Stimulated activated CD8-positive, alpha-beta memory T cell treated with anti-CD3 and anti-CD28 coated beads, Interleukin-4, amount 100 ng/mL, for 48 hours (primary cell): Measurements from ENCODE around the gene HEG1.
"Not testable (repeated sequence)": the region's sequence is repeated elsewhere in the genome, so short reads cannot be mapped to it uniquely, and the experiment has no call there.

Experiments used
- DNase-seq: peaks from one replicate; pipeline ENCODE4 v3.0.0-alpha.2; 2020

The HEG1 gene

GRCh38 chr3:125055913-125056745, at the start of gene HEG1:
Gene HEG1 (minus strand): TSS chr3:125055997. CDS start chr3:125055890, 107 bp downstream.
- DNase-seq: peak; percentile 82

- no peak for DNase-seq
Measured at GRCh38 chr3:125105116-125105515, 49.3 kb upstream of the HEG1 start.

GRCh38 chr3:125104639-125105038, 48.8 kb upstream of the HEG1 start:
- DNase-seq: no peak

GRCh38 chr3:125103406-125103805, 47.6 kb upstream of the HEG1 start:
- no peak for DNase-seq

- no peak for DNase-seq
Measured at GRCh38 chr3:125102470-125102869, 46.7 kb upstream of the HEG1 start.

GRCh38 chr3:125098611-125099291, 43.0 kb upstream of the HEG1 start:
- no peak for DNase-seq

GRCh38 chr3:125090649-125091048, 34.9 kb upstream of the HEG1 start:
- no peak for DNase-seq

GRCh38 chr3:125087768-125088391, 32.1 kb upstream of the HEG1 start:
- DNase-seq: no peak

- no peak for DNase-seq
Measured at GRCh38 chr3:125085166-125085565, 29.4 kb upstream of the HEG1 start.

GRCh38 chr3:125083776-125084175, 28.0 kb upstream of the HEG1 start:
- no peak for DNase-seq

- DNase-seq: not testable (repeated sequence)
Measured at GRCh38 chr3:125082339-125082738, 26.5 kb upstream of the HEG1 start.

- DNase-seq: peak; percentile 9
Measured at GRCh38 chr3:125080077-125080476, 24.3 kb upstream of the HEG1 start.

- no peak for DNase-seq
Measured at GRCh38 chr3:125079675-125080045, 23.9 kb upstream of the HEG1 start.

- DNase-seq: peak; percentile 9
Measured at GRCh38 chr3:125078951-125079674, 23.3 kb upstream of the HEG1 start.

- DNase-seq: peak; percentile 12
Measured at GRCh38 chr3:125077864-125078263, 22.1 kb upstream of the HEG1 start.

GRCh38 chr3:125076464-125076863, 20.7 kb upstream of the HEG1 start:
- DNase-seq: no peak

- peak; percentile 13 for DNase-seq
Measured at GRCh38 chr3:125075738-125076137, 19.9 kb upstream of the HEG1 start.

GRCh38 chr3:125073390-125073905, 17.7 kb upstream of the HEG1 start:
- peak; percentile 13 for DNase-seq

GRCh38 chr3:125072749-125073389, 17.1 kb upstream of the HEG1 start:
- peak; percentile 11 for DNase-seq

GRCh38 chr3:125072301-125072700, 16.5 kb upstream of the HEG1 start:
- no peak for DNase-seq

- no peak for DNase-seq
Measured at GRCh38 chr3:125069968-125070745, 14.4 kb upstream of the HEG1 start.

- no peak for DNase-seq
Measured at GRCh38 chr3:125069452-125069851, 13.7 kb upstream of the HEG1 start.
